Central memory CD4-positive, alpha-beta T cell (primary cell): ENCODE results near the gene RBM23.
"Not testable (repeated sequence)": the region's sequence is repeated elsewhere in the genome, so short reads cannot be mapped to it uniquely, and the experiment has no call there.

Source experiments
- DNase-seq: peaks from one replicate; pipeline ENCODE4 v3.0.0; 2022

The RBM23 gene

DNA sequence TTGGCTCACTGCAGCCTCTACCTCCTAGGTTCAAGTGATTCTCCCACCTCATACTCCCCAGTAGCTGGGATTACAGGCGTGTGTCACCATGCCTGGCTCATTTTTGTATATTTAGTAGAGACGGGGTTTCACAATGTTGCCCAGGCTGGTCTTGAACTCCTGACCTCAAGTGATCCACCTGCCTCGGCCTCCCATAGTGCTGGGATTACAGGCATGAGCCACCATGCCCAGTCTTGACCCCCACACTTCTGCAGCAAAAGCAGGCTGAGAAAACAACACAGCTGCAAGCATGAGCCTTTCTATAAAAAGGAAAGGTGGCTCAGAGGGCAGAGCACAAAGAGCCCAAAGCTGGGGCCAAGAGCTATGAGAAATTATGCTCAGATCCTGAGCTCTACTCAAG is 58.6 kb downstream of the RBM23 start:
- not testable (repeated sequence) for DNase-seq

DNA sequence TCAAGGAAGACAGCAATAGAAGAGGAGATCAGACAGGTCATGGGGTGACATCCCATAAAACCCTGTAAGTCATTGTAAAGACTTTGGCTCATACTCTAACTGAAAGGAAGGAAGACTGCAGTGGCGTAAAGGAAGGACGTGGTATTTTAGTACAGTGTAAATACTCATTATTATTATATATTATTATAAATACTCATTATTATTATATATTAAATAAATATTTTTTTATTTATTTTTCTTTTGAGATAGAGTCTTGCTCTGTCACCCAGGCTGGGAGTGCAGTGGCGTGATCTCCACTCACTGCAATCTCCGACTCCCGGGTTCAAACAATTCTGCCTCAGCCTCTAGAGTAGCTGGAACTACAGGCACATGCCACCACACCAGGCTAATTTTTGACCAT is 62.5 kb downstream of the RBM23 start:
- DNase-seq, result no peak

DNA sequence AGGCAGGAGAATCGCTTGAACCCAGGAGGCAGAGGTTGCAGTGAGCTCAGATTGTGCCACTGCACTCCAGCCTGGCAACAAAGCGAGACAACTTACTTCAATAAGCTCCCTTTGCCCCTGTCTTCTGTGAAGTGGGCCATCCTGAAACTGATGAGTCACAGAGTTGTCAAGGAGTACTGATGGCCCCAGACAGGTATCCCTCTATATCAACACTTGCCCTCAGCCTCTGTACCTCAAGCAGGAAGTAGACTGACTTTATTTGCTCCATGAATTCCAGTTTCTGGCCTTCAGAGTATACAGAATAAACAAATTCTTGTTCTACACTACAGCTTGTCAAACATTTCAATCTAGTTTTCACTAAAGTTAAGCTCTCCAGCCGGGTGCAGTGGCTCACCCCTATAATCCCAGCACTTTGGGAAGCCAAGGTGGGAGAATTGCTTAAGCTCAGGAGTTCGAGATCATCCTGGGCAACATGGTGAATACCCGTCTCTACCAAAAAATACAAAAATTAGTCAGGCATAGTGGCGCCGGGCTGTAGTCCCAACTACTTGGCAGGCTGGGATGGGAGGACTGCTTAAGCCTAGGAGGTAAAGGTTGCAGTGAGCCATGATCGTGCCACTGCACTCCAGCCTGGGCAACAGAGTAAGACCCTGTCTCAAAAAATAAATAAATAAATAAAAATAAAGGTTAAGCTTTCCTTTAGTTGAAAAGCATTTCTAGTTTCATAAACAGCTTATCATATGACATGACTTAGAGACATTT is 63.8 kb downstream of the RBM23 start:
- DNase-seq, result no peak

DNA sequence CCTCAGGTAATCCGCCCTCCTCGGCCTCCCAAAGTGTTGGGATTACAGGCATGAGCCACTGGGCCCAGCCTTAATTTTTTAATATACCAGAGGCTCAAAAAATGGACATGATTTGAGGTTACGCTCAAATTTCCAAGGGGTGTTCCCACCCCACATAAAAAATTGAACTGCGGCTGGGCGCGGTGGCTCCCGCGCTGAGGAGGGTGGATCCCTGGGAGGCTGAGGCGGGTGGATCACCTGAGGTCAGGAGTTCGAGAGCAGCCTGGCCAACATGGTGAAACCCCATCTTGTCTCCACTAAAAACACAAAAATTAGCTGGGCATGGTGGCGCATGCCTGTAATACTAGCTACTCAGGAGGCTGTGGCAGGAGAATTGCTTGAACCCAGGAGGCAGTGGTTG is 64.7 kb downstream of the RBM23 start:
- DNase-seq, result not testable (repeated sequence)

DNA sequence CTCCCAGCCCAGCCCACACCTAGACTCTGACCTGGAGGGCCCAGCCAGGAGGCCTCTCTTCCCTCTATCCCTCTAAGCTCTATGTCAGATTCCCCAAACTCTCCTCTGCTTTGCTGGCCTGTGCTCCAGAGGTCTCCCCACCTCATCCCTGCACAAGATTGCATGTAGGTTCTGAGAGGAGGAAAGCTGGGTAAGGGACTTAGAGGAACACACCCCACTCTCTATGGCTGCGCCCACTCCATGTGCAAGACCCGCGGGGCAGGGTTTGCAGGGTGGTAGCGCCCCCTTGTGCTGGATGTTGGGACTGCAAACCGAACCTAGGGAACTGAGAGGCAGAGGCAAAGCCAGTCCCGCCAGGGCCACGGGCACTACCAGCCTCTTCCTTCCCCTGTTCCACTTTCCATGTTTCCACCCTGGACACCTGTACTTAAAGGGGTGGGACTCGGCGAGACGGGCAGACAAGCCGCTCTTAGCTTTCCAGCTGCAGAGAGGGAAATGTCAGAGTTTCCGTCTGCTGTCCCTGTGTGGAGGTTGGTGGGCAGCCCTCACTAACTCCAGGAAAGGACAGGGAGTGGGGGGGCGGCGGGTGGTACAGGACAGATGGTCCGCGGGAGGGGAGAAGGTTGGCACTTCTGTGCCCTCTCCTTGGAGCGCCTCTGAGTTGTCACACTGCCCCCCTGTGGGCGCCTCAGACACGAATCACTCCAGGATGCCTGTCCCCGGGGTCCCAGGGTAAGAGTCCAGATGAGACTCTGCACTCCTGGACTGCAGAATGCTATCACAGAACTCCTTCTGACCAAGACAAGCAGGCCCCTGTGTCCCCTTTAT is 65.8 kb downstream of the RBM23 start:
- DNase-seq, result peak; percentile 78

DNA sequence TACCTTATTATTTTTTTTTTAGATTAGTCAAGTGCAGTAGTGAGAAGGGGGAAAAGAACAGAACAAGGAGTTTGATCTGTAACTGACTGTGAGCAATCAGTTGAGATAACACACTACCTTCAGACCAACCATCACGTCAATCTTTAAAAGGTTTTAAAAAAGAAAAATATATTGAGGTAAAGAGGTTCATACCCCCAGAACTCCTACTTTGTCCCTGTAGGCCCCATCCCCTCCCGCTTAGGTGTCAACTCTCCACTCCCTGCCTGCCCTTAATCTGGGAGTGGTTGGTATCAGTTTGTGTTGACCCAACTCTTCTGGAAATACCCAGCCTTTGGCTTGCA is 66.4 kb downstream of the RBM23 start:
- no peak for DNase-seq

DNA sequence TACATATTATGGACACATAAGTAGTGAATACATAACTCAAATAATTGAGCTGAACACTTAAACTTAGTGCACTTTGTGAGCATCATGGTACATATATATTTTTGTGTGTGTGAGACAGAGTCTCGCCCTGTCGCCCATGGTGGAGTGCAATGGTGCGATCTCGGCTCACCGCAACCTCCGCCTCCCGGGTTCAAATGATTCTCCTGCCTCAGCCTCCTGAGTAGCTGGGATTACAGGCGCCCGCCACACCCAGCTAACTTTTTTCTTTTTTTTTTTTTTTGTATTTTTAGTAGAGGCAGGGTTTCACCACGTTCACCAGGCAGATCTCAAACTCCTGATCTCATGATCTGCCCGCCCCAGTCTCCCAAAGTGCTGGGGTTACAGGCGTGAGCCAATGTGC is 66.8 kb downstream of the RBM23 start:
- not testable (repeated sequence) for DNase-seq

DNA sequence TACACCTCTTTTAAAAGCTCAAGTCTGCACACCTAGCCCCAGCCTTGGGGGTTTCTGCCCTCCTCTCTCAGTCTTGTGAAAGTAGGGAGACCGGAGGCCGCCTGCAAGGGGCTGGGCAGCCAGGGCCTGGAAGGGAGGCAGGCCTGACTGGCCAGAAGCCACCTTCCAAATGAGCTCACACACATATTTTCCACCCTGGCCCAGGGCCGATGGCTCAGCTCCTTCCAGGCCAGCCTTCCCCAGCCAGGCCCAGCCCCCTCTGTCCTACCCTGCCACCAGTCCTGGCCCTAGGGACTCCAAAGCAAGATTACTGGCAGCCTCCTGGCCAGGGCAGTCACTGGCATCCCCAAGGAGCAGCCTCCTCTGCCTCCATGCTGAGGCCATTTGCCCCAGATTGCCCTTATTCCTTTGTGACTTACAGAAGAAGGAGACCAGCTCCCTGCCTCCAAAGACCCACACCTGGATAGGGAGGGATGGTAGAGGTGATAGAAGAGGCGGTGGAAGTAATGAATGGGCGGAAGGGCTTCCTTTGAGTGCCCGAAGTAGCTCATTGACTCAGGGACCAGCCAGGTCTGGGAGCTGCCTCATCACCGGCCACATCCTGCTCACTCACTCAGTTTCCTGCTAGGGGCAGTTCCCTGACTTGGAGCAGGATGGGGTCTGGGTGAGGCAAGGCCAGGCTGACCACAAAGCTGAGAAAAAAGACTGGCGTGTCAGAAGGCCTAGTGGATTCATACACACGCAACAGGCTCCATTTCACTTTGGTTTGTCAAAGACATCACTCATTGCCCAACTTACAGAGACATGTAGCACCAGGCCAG is 67.8 kb downstream of the RBM23 start:
- no peak for DNase-seq

DNA sequence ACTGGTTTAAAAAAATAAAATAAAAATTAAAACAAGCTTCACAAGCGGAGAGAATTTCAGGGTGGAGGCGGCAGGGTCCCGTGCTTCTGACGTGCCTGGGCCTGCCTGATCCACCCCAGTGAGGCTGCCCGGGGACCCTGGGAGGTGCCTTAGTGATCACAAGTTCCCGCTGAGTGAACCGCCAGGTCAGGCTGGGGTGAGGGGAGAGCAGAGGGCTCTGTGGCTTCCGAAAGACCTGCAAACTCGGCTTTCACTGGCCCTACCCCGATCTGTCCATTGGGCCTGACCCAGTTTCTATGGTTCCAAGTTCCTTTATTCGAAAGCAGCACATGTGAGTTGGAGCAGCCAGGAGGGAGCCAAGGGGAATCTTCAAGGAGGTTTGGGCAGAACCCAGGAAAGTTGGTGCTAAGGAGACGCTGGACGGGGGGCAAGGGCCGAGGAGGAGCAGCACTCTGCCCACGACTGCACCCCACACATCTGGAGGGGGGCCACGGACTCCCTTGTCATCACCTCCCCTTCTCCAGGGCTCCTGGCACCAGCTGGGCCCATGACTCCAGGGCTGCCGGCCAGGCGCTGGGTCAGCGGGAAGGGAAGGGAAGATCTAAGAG is 69.6 kb downstream of the RBM23 start:
- DNase-seq, result no peak

DNA sequence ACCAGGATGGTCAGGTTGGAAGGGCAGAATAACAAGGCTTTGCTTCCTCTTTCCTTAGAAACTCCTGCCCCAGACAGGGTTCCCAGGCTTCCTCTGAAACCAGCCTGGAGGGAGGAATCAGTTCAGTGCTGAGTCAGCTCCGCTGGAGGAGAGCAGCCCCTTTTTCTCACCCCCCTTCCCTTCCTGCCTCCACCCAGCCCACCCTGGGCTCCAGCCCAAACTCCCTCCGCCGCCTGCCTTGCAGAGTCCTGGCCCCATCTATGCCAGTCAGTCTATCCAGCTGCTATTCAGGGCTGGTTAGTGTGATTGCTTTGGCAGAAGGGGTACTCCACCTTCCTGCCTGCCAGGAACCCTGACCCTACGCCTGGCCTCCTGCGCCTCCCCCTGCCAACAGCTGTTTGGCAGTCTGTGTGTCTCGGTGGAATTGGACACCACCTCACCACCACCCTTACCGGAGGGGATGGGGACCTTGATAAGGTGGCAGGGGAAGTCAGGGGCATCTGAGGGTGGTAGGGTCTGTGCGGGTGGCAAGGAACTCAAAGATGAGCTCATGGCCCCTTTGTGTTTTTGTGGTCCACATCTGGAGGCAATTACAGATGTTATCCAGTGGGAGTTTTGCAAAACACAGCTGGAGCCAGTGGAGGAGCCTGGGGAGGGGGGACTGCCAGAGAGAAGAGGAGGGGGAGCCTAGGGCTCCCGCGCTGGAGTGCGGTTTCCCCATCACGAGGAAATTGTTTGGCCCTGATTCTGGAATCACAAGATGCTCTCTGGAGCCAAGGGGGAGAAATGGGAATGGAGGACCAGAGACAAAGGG is 70.4 kb downstream of the RBM23 start:
- DNase-seq, result no peak

DNA sequence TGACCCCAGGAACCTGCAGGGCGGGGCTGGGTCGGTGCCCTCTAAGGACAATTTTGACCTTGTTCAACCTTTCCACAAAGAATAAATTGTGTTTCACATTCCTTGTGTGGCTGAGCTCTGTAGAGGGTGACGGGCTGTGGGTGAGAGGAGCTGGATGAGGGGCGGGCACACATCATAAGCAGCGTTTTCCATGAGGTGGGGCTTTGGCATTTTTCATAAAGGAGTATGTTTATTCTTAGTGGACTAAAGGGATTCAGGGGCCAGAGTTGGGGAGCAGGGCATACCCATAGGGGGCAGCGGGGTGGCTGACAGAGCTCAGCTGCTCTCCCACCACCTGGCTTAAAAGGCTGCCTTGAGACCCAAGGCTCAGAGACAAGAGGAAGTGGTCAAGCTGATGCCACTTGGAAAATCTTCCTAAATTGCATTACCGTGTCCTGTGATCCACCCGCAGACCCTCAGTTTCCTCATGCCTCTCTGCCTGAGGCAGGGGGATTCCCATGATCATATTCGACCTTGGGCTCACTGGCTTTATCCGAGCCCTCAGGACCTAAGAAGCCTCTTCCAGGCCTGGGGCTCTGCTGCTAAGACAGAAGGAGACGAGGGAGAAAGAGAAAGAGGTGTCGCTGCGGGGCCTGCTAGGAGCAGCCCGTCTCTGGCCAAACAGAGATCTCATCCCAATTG is 71.1 kb downstream of the RBM23 start:
- no peak for DNase-seq

DNA sequence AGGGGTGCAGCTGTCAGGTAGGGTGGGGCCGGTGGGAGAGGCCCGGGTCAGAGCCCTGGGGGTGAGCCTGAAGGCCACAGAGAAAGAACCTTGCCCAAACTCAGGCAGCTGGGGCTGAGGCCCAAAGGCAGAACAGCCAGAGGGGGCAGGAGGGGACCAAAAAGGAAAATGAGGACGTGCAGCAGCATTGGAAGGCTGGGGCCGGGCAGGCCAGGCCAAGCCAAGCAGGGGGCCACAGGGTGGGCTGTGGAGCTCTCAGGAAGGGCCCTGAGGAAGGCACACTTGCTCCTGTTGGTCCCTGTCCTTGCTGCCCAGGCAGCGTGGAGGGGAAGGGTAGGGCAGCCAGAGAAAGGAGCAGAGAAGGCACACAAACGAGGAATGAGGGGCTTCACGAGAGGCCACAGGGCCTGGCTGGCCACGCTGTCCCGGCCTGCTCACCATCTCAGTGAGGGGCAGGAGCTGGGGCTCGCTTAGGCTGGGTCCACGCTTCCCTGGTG is 72.1 kb downstream of the RBM23 start:
- DNase-seq, result no peak

DNA sequence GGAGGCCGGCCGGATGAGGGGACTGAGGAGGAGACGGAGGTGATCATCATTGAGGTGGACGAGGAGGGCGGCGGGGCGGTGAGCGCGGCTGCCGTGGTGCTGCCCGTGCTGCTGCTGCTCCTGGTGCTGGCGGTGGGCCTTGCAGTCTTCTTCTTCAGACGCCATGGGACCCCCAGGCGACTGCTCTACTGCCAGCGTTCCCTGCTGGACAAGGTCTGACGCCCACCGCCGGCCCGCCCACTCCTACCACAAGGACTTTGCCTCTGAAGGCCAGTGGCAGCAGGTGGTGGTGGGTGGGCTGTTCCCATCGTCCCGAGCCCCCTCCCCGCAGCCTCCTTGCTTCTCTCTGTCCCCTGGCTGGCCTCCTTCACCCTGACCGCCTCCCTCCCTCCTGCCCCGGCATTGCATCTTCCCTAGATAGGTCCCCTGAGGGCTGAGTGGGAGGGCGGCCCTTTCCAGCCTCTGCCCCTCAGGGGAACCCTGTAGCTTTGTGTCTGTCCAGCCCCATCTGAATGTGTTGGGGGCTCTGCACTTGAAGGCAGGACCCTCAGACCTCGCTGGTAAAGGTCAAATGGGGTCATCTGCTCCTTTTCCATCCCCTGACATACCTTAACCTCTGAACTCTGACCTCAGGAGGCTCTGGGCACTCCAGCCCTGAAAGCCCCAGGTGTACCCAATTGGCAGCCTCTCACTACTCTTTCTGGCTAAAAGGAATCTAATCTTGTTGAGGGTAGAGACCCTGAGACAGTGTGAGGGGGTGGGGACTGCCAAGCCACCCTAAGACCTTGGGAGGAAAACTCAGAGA is 72.9 kb downstream of the RBM23 start:
- no peak for DNase-seq

DNA sequence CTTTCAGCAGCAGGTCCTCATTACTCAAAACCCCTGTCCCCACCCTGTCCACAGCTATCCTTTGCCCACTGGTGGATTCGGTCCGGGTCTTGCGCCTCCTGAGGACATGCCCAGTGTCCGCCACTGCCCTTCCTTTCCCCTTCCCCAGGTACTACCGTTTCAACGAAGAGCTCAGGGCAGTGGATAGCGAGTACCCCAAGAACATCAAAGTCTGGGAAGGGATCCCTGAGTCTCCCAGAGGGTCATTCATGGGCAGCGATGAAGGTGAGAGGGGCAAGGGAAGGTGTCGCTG is 73.9 kb downstream of the RBM23 start:
- no peak for DNase-seq

DNA sequence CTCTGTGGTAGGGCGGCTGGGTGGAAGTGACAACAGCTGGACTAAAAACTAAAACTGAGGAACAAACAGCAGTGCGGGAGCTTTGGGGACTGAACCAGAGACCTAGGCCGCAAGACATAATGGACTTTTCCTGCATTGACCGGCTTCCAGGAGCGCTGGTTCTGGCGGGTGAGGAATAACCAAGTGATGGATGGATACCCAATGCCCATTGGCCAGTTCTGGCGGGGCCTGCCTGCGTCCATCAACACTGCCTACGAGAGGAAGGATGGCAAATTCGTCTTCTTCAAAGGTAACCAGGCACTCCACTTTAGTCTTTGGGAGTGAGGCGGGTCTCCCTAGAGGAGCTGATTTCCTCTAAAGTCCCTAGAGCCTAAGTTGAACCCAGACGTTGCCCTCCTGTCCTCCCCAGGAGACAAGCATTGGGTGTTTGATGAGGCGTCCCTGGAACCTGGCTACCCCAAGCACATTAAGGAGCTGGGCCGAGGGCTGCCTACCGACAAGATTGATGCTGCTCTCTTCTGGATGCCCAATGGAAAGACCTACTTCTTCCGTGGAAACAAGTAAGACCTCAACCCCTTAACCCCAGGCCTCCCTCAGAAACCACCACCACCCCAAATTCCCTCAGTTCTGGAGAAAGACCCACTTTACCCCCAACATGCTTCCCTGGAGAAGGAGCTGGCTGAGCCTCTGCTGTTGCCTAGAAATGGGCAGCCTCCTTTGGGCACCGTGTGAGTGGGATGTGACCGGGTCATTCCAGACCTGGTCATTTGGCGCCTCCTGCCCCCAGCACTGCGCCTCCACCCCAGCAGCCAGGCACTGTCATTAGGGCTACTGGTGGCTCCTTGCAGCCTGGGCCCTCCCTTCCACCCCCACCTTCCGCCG is 74.5 kb downstream of the RBM23 start:
- no peak for DNase-seq
